Left renal pelvis (tissue), 4 donors: ENCODE data around the gene SMYD3. TPM values are rescaled to one million over a fixed set of nuclear protein-coding genes. Genes with fewer than 3 reads are reported as not detected.
"Not testable (repeated sequence)": the region's sequence is repeated elsewhere in the genome, so short reads cannot be mapped to it uniquely, and the experiment has no call there.

Experiments
- DNase-seq, 4 donors: peaks; one replicate each; pipeline ENCODE4 v3.0.0-alpha.2; 2013; ENCODE audit warnings: low read depth in 4 of 4, low spot score in 3 of 4
- polyA plus RNA-seq, 4 donors: library from polyadenylated mRNA; unstranded; fragments of 120-200 nt; gene quantifications; one replicate each; pipeline ENCODE4 v1.2.1, GENCODE V29; 2013; ENCODE audit not compliant: insufficient read length in 4 of 4

SMYD3 gene
- polyA plus RNA-seq, 4 donors, result 13.6 to 30.5 (median 25.7) TPM

DNA sequence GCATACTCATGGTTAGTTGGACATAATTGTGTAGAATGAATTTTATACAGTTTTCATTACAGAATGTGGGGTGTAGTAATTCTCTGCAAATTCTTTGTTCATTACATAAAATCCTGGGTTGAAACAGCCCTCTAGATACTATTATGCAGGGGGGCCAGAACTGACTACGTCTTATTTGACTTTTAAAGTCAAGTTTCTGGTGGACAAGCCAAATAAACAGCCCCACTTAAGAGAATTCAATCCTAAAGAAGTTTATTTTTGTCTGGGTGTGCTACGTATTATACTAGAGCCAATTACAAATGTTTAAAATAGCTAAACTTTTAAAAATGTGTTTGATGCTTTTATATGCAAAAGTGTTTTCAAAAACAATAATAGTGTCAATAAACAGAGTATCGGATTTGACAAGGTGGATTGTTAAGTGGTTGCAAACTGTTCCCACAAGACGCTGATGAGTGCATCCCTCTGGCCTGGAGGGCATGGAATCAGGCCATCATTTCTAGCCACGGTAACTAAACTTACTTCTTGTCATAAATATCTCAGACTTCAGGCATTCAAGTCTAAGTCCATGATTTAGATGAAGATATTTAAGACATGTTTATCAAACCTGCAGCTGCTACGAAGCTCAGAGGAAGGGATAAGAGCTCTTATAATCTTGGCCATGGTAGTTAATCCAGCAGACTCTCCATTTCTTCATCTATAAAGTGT, 706.0 kb downstream of the SMYD3 start:
- DNase-seq, result no peak

GRCh38 chr1:245798349-245798711, 708.7 kb downstream of the SMYD3 start:
- DNase-seq, result no peak

GRCh38 chr1:245797592-245798348, 709.3 kb downstream of the SMYD3 start:
- no peak for DNase-seq

DNA sequence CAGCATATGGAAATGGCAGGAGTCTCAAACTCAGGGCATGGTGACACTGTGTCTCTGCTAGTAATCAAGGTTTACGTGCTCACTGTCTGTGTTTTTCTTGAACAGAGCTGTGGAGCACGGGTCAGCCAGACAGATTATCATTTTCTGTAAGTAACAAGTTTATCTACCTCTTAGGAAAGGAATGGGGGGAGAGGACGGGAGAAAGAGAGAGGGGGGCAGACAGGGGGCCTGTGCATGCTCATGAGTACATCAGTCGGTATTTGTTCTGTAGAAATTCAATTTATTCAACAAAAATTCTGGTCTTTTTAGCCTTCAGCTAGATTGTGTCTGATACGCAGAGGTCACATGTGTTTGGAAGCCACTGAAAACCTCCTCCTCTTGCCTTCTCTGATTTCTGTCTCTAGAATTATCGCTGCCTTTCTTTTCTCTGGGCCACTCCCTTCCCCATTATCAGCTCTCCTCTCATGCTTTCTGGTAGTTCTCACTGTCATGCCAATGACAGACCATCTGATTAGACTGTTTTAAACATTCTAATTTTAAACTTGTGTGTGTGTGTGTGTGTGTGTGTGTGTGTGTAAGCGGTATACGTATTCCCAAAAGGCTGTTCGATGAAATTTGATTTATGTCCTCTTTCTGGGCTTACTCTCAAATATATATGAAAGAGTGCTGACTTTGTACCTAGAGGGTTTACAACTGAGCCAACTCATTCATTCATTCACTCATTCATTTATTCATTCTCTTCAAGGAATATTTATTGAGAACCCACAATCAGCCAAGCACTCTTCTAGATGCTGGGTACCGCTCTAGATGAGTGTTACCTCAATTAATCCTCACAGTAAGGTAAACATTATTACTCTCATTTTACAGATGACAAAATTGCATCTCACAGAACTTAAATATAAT, 715.4 kb downstream of the SMYD3 start:
- no peak for DNase-seq

DNA sequence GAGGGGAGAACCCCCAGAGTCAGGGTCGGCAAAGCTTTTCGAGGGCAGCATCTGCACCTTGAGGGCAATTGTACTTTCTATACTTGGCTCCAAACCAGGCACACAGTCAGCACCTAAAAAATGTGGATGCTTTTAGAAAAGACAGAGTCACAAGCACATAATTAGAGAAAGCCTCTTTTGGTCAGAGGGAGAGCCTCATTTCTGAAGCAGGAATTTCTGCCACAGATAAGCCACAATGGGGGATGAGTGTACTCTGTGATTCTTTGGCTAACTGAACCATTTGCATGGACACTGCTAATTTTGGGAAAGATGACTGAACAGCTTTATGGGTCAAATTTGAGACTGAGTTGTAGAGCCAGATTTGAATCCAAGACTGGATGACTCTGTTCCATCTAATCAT, 716.6 kb downstream of the SMYD3 start:
- DNase-seq, result no peak

DNA sequence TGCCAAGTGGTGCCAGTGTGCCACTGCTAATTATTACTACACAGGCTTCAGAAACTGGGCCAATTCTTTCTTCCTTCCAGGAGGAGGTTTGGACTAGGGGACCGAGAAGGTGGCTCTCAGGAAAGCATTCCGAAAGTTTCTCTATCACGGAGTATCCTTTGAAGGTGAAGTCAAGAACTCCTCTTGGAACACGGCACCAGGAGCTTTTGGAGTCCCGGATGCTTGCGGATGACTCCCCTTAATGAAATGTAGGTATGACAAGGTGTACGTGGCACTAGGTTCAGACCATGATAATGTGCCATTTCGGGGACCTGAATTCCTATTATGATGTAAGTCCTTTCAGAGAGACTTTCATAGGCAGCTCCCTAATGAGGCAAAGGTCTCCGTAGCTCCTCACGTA, 718.2 kb downstream of the SMYD3 start:
- DNase-seq, result no peak

GRCh38 chr1:245788269-245788668, 718.8 kb downstream of the SMYD3 start:
- DNase-seq, result no peak

DNA sequence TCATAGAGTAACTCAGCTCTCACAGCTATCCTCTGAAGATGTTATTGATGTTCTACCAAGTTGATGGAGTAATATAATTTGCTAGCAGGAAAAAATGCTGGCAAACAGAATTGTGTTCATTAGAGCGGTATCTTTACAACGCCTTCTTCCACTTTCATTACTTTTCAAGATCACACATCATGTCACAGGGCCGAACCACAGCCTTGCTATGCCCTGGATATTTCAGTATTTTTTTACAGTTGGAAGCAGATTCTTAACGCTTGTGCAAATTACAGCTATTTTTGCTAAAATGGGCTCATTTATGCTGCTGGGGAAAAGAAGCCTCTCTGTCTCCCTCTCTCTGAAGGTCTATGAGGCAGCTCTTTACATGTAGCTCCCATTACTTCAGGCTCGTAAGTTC, 720.1 kb downstream of the SMYD3 start:
- no peak for DNase-seq

- no peak for DNase-seq
These were observed 727.0 kb downstream of the SMYD3 start for GRCh38 chr1:245779797-245780755.

DNA sequence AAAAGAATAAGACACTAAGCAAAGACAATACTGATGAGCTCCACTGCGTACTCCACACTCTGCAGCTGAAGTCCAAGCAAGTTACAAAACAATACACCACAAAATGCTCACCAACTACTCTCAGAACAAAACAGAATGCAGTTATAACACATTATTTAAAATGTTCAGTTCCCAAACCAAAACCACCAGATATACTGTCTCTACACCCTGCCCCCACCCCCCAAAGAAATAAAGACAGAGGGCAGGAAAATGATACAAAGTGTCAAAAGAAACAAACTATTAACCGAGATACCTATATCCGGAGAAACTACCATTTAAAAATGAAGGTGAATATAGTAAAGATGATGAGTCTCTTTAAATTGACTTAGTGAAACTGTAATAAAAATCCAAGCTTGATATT, 729.3 kb downstream of the SMYD3 start:
- DNase-seq, result no peak

GRCh38 chr1:245776694-245777332, 730.3 kb downstream of the SMYD3 start:
- DNase-seq, result no peak

GRCh38 chr1:245776139-245776538, 730.9 kb downstream of the SMYD3 start:
- DNase-seq, result no peak

DNA sequence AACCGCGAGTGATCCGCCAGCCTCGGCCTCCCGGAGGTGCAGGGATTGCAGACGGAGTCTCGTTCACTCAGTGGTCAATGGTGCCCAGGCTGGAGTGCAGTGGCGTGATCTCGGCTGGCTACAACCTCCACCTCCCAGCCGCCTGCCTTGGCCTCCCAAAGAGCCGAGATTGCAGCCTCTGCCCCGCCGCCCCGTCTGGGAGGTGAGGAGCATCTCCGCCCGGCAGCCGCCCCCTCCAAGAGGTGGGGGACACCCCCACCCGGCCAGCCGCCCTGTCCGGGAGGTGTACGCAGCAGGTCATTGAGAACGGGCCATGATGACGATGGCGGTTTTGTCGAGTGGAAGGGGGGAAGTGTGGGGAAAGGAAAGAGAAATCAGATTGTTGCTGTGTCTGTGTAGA, 732.1 kb downstream of the SMYD3 start:
- not testable (repeated sequence) for DNase-seq

DNA sequence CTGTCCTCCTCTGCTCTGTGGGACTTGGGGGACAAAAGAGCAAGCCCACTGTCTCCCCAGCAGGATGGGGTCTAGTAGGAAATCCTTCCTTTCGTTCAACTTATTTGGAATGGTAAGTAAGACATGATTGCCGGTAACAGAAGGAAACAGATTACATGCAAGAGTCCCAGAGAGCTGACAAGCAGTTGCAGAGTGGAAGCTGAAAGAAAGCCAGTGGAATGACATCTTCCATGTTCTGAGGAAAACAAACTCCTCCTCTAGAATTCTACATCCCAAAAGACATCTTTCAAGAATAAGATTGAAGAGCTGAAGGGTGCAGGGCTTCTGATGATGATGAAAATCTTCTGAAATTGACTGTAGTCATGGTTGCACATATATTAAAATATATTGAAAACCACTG, 732.9 kb downstream of the SMYD3 start:
- no peak for DNase-seq

DNA sequence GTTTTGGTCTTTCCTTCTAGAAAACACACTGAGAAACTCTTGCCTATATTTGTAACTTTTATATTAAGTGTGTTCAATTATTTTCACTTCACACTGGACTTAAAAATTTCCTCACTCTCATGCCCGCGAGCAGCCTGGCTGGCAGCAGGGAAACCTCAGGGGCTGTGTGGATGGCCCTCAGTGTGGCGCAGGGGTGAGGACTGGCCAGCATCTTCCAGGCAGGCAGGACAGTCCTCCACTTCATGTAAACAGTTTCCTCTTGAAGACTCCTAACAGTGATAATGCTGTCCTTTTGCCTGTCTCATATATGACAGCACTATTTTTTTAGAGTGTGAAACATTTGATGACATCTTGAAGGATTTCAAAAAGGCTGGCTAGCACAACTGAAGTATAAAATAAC, 733.7 kb downstream of the SMYD3 start:
- no peak for DNase-seq

- DNase-seq, result no peak
These were observed 734.3 kb downstream of the SMYD3 start for GRCh38 chr1:245772739-245773138.

DNA sequence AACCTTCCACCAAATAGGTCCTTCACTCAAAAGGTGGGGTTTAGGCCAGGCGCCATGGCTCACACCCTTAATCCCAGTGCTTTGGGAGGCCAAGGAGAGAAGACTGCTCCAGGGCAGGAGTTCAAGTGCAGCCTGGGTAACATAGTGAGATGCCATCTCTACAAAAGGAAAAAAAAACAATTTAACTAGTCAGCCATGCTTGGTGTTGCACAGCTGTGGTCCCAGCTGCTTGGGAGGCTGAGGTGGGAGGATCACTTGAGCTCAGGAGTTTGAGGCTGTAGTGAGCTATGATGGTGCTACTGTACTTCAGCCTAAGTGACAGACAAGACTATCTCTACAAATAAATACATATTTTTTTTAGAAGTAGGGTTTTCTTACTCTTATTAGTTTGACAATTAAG, 734.8 kb downstream of the SMYD3 start:
- no peak for DNase-seq

- DNase-seq, result no peak
These were observed 735.4 kb downstream of the SMYD3 start for GRCh38 chr1:245771511-245772281.

GRCh38 chr1:245770156-245770555, 736.9 kb downstream of the SMYD3 start:
- DNase-seq, result no peak
